GM11168 (cell line): ENCODE data around the gene CIAO1.
"Not testable (repeated sequence)": the region's sequence is repeated elsewhere in the genome, so short reads cannot be mapped to it uniquely, and the experiment has no call there.

Experiments used
- in situ Hi-C: fragments of 300-500 bp; cut with MboI; formaldehyde crosslinking; loops from one replicate; pipeline ENCODE4 v1.12.0; 2022; ENCODE audit warnings: low sequenced_read_pairs; ENCODE audit not compliant: unreplicated experiment

The CIAO1 gene

GRCh38 chr2:96273763-96274162 is 7.7 kb downstream of the CIAO1 start:
- in situ Hi-C loops = no loop called here

GRCh38 chr2:96274355-96275056 is 8.5 kb downstream of the CIAO1 start:
- in situ Hi-C loops = no loop called here

- in situ Hi-C loops = no loop called here
Measured at GRCh38 chr2:96276787-96277499, 10.9 kb downstream of the CIAO1 start.

DNA sequence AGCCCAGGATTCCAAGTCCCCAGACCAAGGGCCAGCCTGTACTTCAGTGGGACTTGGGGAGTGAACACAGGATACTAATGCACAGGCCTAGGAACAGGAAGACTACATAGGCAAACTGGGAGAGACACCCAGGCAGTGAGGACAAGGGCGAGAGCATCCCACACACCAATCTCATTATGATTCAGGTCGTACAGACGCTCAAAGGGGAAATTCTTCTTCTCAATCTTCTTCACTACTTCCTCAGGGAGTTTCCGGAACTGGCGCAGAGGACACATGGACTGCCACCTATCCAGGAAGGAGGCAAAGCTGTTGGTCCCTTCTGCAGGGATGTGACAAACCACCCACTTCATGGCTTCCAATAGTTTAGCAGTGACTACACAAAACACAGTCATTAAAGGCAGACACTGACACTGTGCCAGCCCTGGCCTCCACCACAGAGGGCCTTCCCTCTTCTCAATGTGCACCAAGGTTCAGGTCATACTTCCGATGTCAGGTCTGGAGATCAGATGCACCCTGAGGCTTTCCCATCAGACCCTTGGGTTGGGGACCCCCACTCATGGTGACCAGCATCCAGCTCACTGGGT is 21.3 kb downstream of the CIAO1 start:
- in situ Hi-C loops = no loop called here

DNA sequence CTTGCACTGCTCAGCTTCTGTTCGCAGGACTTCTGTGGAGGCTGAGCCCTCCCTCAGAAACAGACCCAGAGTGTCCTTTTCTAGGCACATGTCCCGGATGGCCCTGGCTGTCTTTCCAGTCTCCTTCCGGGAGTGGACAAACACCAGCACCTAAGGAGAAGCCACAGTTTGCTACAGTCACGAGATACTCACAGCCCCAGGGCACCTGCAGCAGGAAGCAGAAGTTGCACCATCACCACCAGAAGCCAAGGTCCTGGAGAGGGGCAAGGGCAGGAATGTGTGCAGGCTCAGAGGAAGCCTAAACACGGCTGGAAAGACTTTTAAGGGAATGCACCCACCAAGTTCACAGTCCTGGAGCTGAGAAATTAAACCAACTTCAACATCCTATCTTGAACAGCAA is 25.7 kb downstream of the CIAO1 start:
- in situ Hi-C loops = no loop called here

DNA sequence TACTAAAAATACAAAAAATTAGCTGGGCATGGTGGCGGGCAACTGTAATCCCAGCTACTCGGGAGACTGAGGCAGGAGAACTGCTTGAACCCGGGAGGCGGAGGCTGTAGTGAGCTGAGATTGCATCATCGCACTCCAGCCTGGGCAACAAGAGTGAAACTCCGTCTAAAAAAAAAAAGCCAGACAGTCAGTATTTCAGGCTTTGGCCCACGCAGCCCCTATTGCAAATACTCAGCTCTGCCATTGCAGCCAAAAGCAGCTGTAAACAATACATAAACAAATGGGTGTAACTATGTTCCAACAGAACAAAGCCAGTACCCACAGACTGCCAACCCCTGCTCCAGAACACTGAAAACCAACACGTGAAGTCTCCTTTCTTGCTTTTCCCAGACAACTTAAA is 28.2 kb downstream of the CIAO1 start:
- in situ Hi-C loops = not testable (repeated sequence)

DNA sequence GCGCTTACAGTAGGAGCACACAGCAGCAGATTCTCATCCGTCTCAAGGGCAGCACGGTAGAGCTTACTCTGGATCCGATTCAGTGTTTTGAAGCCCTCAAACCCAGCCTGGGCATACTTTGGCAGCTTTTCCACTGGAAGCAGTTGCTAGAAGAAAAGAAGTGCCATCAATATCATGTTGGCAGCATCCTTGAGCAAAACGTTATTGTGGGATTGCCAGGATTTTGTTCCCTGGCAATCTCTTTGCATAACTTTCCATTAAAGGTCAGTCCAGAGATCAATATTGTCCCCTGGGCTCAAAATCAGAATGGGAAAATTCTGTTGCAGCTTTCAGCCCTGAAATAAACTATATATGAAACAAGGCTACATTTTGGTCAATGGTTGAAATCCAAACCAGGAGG is 30.9 kb downstream of the CIAO1 start:
- in situ Hi-C loops = no loop called here

DNA sequence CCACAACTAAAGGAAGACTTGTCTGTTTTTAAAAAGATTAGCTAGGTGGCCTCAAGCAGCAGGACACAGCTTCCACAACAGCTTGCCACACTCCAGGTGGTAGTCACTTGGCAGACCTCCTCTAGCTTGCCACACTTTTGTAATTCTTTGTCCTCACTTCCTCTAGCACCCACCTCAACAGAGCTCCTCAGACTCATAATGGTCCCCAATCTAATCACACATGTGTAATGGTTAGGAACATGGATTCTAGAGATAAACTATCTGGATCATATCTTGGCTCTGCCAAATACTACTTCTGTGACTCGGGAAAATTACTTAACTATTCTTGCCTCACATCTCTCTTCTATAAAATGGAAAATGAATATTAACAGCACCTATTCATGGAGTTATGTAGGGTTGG is 35.8 kb downstream of the CIAO1 start:
- in situ Hi-C loops = no loop called here

- in situ Hi-C loops = no loop called here
Measured at GRCh38 chr2:96304606-96305005, 38.6 kb downstream of the CIAO1 start.

- in situ Hi-C loops = no loop called here
Measured at GRCh38 chr2:96305091-96305978, 39.3 kb downstream of the CIAO1 start, which contains the start of gene SNRNP200. SNRNP200 (minus strand) TSS chr2:96305546; CDS start chr2:96305437, 109 bp downstream.

- in situ Hi-C loops = no loop called here
Measured at GRCh38 chr2:96305979-96306308, 39.9 kb downstream of the CIAO1 start.

- in situ Hi-C loops = no loop called here
Measured at GRCh38 chr2:96306370-96306769, 40.3 kb downstream of the CIAO1 start.

DNA sequence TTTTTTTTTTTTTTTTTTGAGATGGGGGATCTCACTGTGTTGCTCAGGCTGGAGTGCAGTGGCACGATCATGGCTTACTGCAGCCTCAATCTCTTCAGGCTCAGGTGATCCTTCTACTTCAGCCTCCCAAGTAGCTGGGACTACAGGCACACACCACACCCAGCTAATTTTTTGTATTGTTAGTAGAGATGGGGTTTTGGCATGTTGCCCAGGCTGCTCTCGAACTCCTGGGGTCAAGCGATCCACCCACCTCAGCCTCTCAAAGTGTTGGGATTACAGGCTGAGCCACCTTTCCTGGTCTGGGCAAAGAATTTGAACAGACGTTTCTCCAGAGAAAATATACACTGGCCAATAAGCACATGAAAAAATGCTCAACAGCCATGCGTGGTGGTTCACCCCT is 42.2 kb downstream of the CIAO1 start:
- in situ Hi-C loops = no loop called here

GRCh38 chr2:96315005-96315399 is 49.0 kb downstream of the CIAO1 start:
- in situ Hi-C loops = no loop called here

GRCh38 chr2:96315400-96316071 is 49.5 kb downstream of the CIAO1 start:
- in situ Hi-C loops = no loop called here

- in situ Hi-C loops = no loop called here
Measured at GRCh38 chr2:96316999-96317398, 51.0 kb downstream of the CIAO1 start.

GRCh38 chr2:96317584-96317997 is 51.6 kb downstream of the CIAO1 start:
- in situ Hi-C loops = no loop called here

- in situ Hi-C loops = no loop called here
Measured at GRCh38 chr2:96318723-96319122, 52.7 kb downstream of the CIAO1 start.

DNA sequence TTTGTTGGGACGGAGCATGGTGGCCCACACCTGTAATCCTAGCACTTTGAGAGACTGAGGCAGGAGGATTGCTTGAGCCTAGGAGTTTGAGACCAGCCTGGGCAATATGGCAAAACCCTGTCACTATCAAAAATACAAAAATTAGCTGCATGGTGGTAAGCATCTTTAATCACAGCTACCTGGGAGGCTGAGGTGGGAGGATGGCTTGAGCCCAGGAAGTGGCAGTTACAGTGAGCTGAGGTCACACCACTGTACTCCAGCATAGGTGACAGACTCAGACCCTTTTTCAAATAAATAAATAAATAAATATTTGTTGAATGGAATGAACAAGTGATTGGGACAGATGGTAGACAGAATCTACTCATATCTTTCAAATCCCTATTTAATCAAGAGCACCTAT is 53.4 kb downstream of the CIAO1 start:
- in situ Hi-C loops = no loop called here

DNA sequence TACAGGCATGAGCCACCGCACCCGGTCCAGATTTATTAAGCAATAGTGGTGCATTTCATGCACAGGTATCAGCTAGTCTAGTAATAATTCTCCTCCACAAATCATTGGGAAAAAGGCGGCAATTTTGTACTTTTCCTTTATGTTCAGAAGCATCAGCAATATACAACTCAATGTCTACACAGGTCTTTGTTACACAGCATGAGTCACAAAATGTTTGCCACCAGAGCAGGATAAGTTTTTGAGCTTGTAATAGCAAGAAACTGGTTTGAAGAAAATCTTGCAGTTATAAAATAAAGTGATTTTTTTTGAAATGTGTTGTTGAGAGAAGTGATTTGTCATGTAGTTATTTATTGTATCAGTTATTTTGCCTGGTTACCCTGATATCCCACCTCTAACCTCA is 54.3 kb downstream of the CIAO1 start:
- in situ Hi-C loops = no loop called here
